ENCODE measurements around the gene NTM.

NTM gene

GRCh38 chr11:131978351-131978750 lies 607.9 kb downstream of the NTM start:
- Histone ChIP-seq H3K27ac (replicated peaks) (no peak overlapping the region), H3K27me3 (ENCODE audit: insufficient read depth, poor library complexity, severe bottlenecking) (no peaks in the 10 kb centered on the region), H3K4me3 (replicated peaks; ENCODE audit: insufficient read depth, low read length) (no peak overlapping the region)
- TF ChIP-seq CTCF (IDR thresholded peaks at IDR 0.05; ENCODE audit: insufficient read depth, low read length) (no peak), POLR2AphosphoS5 (IDR thresholded peaks at IDR 0.05; ENCODE audit: low read depth) (no peak), GABPA (IDR thresholded peaks at IDR 0.05; ENCODE audit: low read depth) (no peak), REST (IDR thresholded peaks at IDR 0.05; ENCODE audit: insufficient replicate concordance, low read depth) (no peak), SPI1 (IDR thresholded peaks at IDR 0.05; ENCODE audit: borderline replicate concordance, low read depth) (no peak)
- no peak for DNase-seq (ENCODE audit: low read depth in 1 of 2, low spot score in 1 of 2)

- DNase-seq (ENCODE audit: low read depth in 1 of 2, low spot score in 1 of 2) = no peak
- no peak overlapping the region for H3K27ac ChIP-seq (replicated peaks)
- no peak overlapping the region for H3K4me3 ChIP-seq (replicated peaks; ENCODE audit: insufficient read depth, low read length)
- no peaks in the 10 kb centered on the region for H3K27me3 ChIP-seq (ENCODE audit: insufficient read depth, poor library complexity, severe bottlenecking)
- TF ChIP-seq SPI1 (IDR thresholded peaks at IDR 0.05; ENCODE audit: borderline replicate concordance, low read depth) = no peak
- no peak for TF ChIP-seq REST (IDR thresholded peaks at IDR 0.05; ENCODE audit: insufficient replicate concordance, low read depth)
- no peak for TF ChIP-seq POLR2AphosphoS5 (IDR thresholded peaks at IDR 0.05; ENCODE audit: low read depth)
- TF ChIP-seq CTCF (IDR thresholded peaks at IDR 0.05; ENCODE audit: insufficient read depth, low read length) = no peak
- no peak for TF ChIP-seq GABPA (IDR thresholded peaks at IDR 0.05; ENCODE audit: low read depth)
Observed at GRCh38 chr11:131979364-131979763, 608.9 kb downstream of the NTM start.

GRCh38 chr11:131980199-131980598 lies 609.8 kb downstream of the NTM start:
- no peaks in the 10 kb centered on the region for H3K27me3 ChIP-seq (ENCODE audit: insufficient read depth, poor library complexity, severe bottlenecking)
- no peak overlapping the region for H3K27ac ChIP-seq (replicated peaks)
- TF ChIP-seq SPI1 (IDR thresholded peaks at IDR 0.05; ENCODE audit: borderline replicate concordance, low read depth) (no peak), CTCF (IDR thresholded peaks at IDR 0.05; ENCODE audit: insufficient read depth, low read length) (no peak), REST (IDR thresholded peaks at IDR 0.05; ENCODE audit: insufficient replicate concordance, low read depth) (no peak), GABPA (IDR thresholded peaks at IDR 0.05; ENCODE audit: low read depth) (no peak), POLR2AphosphoS5 (IDR thresholded peaks at IDR 0.05; ENCODE audit: low read depth) (no peak)
- H3K4me3 ChIP-seq (replicated peaks; ENCODE audit: insufficient read depth, low read length) = no peak overlapping the region
- no peak for DNase-seq (ENCODE audit: low read depth in 1 of 2, low spot score in 1 of 2)
